ENCODE results near the gene C16orf82. TPM values are rescaled to one million over a fixed set of nuclear protein-coding genes. Genes with fewer than 3 reads are reported as not detected.

C16orf82 gene
- total RNA-seq, 1 donor = not detected

- no peak for DNase-seq (ENCODE audit: low read depth)
- no peak overlapping the region for H3K4me3 ChIP-seq (ENCODE audit: low read depth, low read length)
- no peak for TF ChIP-seq CTCF (IDR thresholded peaks at IDR 0.05; ENCODE audit: insufficient read depth, low read length)
These were observed 51.8 kb downstream of the C16orf82 start for GRCh38 chr16:27118526-27118925.

Other genes starting within 250 kb of the C16orf82 start
- gene KDM8, start 136.6 kb downstream of the C16orf82 start, total RNA-seq (ENCODE audit: low replicate concordance) = 3.3 TPM in 2 replicates
- 97.7 and 113 TPM in 2 replicates for gene NSMCE1, start 201.8 kb downstream of the C16orf82 start, total RNA-seq (ENCODE audit: low replicate concordance)
- 25.6 and 82.3 TPM in 2 replicates for gene IL4R, start 247.0 kb downstream of the C16orf82 start, total RNA-seq (ENCODE audit: low replicate concordance)

All from fibroblast of the aortic adventitia (primary cell).